ENCODE measurements around the gene XAF1. TPM values are rescaled to one million over a fixed set of nuclear protein-coding genes. Genes with fewer than 3 reads are reported as not detected.

Gene XAF1
- total RNA-seq, 1 donor from 2014 or later, result not detected

DNA sequence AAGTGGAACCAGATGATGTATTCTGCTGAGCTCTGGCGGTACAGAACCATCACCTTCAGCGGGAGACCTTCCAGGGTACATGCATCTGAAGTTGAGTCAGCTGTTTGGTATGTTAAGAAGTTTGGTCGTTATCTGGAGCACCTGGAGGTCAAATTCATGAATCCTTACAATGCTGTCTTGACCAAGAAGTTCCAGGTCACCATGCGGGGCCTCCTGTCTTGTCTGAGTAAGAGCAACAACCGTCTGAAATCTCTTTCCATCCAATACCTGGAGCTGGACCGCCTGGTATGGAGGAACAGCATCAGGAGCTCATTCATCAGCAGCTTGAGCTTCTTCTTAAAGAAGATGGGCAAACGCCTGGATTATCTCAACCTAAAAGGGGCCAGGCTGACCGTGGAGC lies 24.2 kb downstream of the XAF1 start:
- H3K36me3 Mint-ChIP-seq (ENCODE audit: insufficient read depth), result no peaks in the 10 kb centered on the region
- no peak for DNase-seq (ENCODE audit: low spot score, unreplicated experiment)
- peaks cover under 1% of the 10 kb centered on the region for H3K9me3 Mint-ChIP-seq (ENCODE audit: low read depth)
- H3K4me3 Mint-ChIP-seq (ENCODE audit: low read depth), result no peak overlapping the region
- H3K4me1 Mint-ChIP-seq (ENCODE audit: low read depth), result peaks cover 7% of the 10 kb centered on the region
- TF ChIP-seq, protein P1, sequence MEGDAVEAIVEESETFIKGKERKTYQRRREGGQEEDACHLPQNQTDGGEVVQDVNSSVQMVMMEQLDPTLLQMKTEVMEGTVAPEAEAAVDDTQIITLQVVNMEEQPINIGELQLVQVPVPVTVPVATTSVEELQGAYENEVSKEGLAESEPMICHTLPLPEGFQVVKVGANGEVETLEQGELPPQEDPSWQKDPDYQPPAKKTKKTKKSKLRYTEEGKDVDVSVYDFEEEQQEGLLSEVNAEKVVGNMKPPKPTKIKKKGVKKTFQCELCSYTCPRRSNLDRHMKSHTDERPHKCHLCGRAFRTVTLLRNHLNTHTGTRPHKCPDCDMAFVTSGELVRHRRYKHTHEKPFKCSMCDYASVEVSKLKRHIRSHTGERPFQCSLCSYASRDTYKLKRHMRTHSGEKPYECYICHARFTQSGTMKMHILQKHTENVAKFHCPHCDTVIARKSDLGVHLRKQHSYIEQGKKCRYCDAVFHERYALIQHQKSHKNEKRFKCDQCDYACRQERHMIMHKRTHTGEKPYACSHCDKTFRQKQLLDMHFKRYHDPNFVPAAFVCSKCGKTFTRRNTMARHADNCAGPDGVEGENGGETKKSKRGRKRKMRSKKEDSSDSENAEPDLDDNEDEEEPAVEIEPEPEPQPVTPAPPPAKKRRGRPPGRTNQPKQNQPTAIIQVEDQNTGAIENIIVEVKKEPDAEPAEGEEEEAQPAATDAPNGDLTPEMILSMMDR (IDR thresholded peaks at IDR 0.05; ENCODE audit: unreplicated experiment), result no peak
- H3K27me3 Mint-ChIP-seq, result peaks cover 39% of the 10 kb centered on the region
- H3K27ac Mint-ChIP-seq, result no peak overlapping the region

DNA sequence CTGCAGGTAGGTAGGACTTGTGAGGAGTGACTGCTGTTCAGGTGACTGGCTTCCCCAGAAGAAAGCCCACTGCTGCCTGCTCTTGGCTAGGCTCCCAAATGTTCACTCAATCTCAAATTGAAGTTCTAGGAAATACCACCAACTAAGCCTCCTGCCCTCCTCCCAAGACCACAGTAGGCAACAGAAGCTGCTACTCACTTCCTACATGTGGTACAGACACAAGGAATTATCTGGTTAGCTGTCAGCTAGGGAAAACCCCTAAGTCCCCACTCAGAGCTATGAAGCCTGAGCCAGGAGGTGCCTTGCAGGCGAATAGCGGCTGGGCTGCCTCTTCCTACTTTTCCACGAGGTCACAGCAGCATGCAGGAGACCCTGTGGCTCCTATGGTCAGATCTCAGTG lies 25.0 kb downstream of the XAF1 start:
- Mint-ChIP-seq H3K27me3 (peaks cover 30% of the 10 kb centered on the region), H3K4me3 (ENCODE audit: low read depth) (no peak overlapping the region), H3K27ac (no peak overlapping the region), H3K9me3 (ENCODE audit: low read depth) (peaks cover 5% of the 10 kb centered on the region), H3K36me3 (ENCODE audit: insufficient read depth) (no peaks in the 10 kb centered on the region), H3K4me1 (ENCODE audit: low read depth) (peaks cover 7% of the 10 kb centered on the region)
- TF ChIP-seq, protein P1 (IDR thresholded peaks at IDR 0.05; ENCODE audit: unreplicated experiment), result no peak
- DNase-seq (ENCODE audit: low spot score, unreplicated experiment), result no peak

DNA sequence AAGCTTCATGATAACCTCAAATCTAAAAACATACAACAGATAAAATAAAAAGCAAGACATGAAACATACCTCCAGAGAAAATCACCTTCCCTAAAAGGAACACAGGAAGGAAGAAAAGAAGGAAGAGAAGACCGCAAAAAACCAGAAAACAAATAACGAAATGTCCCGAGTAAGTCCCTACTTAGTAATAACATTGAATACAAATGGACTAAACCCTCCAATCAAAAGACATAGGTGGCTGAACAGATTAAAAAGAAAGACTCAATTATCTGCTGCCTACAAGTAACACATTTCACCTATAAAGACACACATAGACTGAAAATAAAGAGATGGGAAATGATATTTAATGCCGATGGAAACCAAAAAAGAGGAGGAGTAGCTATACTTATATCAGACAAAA lies 26.4 kb downstream of the XAF1 start:
- H3K9me3 Mint-ChIP-seq (ENCODE audit: low read depth), result peaks cover 5% of the 10 kb centered on the region
- no peak overlapping the region for H3K4me3 Mint-ChIP-seq (ENCODE audit: low read depth)
- DNase-seq (ENCODE audit: low spot score, unreplicated experiment), result no peak
- H3K36me3 Mint-ChIP-seq (ENCODE audit: insufficient read depth), result no peaks in the 10 kb centered on the region
- H3K27me3 Mint-ChIP-seq, result peaks cover 18% of the 10 kb centered on the region
- H3K4me1 Mint-ChIP-seq (ENCODE audit: low read depth), result peaks cover 9% of the 10 kb centered on the region
- no peak overlapping the region for H3K27ac Mint-ChIP-seq
- TF ChIP-seq, protein P1 (IDR thresholded peaks at IDR 0.05; ENCODE audit: unreplicated experiment), result no peak

DNA sequence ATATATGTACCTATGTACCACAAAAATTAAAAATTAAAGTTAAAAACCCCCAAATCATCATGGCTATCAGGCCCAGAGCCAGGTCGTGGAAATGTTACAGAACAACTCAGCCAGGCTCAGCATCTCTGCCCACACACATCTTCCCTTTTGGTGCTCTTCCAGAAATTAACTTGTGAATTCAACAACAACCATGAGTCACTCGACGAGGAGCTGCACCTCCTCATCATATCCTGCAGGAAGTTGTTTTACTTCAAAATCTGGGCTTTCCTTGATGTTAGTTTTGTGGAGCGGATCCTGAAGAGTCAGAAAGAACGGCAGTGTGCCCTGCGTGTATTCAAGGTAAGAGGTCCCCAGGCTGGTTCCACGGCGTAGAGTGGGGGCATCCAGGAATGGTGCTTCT lies 30.8 kb downstream of the XAF1 start:
- peaks cover 5% of the 10 kb centered on the region for H3K9me3 Mint-ChIP-seq (ENCODE audit: low read depth)
- peaks cover 13% of the 10 kb centered on the region for H3K4me1 Mint-ChIP-seq (ENCODE audit: low read depth)
- H3K36me3 Mint-ChIP-seq (ENCODE audit: insufficient read depth), result no peaks in the 10 kb centered on the region
- no peaks in the 10 kb centered on the region for H3K27me3 Mint-ChIP-seq
- no peak for DNase-seq (ENCODE audit: low spot score, unreplicated experiment)
- no peak overlapping the region for H3K4me3 Mint-ChIP-seq (ENCODE audit: low read depth)
- H3K27ac Mint-ChIP-seq, result no peak overlapping the region
- TF ChIP-seq, protein P1 (IDR thresholded peaks at IDR 0.05; ENCODE audit: unreplicated experiment), result no peak

DNA sequence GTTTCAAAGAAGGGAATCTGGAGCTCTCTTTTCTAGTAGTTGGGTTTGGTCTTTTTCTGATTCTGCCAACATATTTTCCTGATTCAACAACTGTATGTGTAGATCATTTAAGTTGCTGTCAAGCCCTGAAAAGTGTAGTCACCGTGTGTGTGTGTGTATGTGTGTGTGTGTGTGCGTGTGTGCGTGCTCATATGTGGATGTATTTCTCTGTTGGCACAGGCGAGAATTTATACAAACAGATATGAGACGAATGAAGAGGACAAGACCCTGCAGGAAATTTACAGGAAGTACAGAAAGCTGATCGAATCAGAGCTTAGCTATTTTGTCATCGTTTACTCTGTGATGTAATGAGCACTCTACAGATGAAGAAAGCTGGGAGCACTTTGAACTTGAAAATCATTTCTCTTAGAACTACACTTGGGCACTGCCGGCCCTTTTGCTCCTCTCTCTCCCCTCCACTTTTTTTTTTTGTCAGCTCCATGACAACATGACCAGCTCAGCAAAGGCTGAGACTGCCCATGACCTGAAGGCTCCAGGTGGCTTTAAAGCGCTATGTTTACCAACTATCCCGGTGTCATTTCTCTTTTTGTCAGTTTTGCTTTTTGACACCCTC lies 31.3 kb downstream of the XAF1 start:
- Mint-ChIP-seq H3K9me3 (ENCODE audit: low read depth) (peaks cover 5% of the 10 kb centered on the region), H3K4me3 (ENCODE audit: low read depth) (no peak overlapping the region), H3K36me3 (ENCODE audit: insufficient read depth) (no peaks in the 10 kb centered on the region), H3K4me1 (ENCODE audit: low read depth) (peaks cover 13% of the 10 kb centered on the region), H3K27me3 (peaks cover under 1% of the 10 kb centered on the region), H3K27ac (no peak overlapping the region)
- DNase-seq (ENCODE audit: low spot score, unreplicated experiment), result no peak
- TF ChIP-seq, protein P1 (IDR thresholded peaks at IDR 0.05; ENCODE audit: unreplicated experiment), result no peak
